ENCODE measurements around the gene PLCB2.

GRCh38 chr15:40240619-40241221, 67.0 kb downstream of the PLCB2 start:
- TF ChIP-seq CTCF (optimal IDR thresholded peaks at IDR 0.05 in 1 of 3, IDR thresholded peaks at IDR 0.05 in 1 of 3, conservative IDR thresholded peaks at IDR 0.05 in 1 of 3; ENCODE audit: extremely low read depth in 1 of 3, insufficient read depth in 2 of 3, low read length in 3 of 3) (no peak), EZH2 (IDR thresholded peaks at IDR 0.05; ENCODE audit: low read length) (no peak)

Data from keratinocyte (primary cell).